Caki2 (cell line): Measurements from ENCODE around the gene PPDPF. TPM values are rescaled to one million over a fixed set of nuclear protein-coding genes. Genes with fewer than 3 reads are reported as not detected.
"Not testable (repeated sequence)": the region's sequence is repeated elsewhere in the genome, so short reads cannot be mapped to it uniquely, and the experiment has no call there.

Source experiments
- DNase-seq: peaks from one replicate; pipeline ENCODE4 v3.0.0-alpha.2; 2015; ENCODE audit warnings: low read depth
- in situ Hi-C: cut with HindIII; loops from 2 replicates; pipeline ENCODE4 v1.10.0; 2016; ENCODE audit warnings: low sequenced_read_pairs, low pct_unique_long_range_greater_than_20kb, mixed read lengths
- total RNA-seq: library from RNA; depleted of rRNA; stranded (reverse); fragments of >200 nt; shearing (Covaris generic); gene quantifications from 2 replicates; pipeline ENCODE4 v1.2.3, GENCODE V29; 2014; ENCODE audit warnings: low replicate concordance

PPDPF gene
- total RNA-seq, 1 experiment from 2014 or later = 103 TPM

GRCh38 chr20:63513207-63513606 is 7.4 kb upstream of the PPDPF start:
- in situ Hi-C loops = no loop called here
- DNase-seq = no peak

GRCh38 chr20:63514520-63514919 is 6.0 kb upstream of the PPDPF start:
- in situ Hi-C loops, DNase-seq: not testable (repeated sequence)

GRCh38 chr20:63517376-63518309 is 2.9 kb upstream of the PPDPF start:
- in situ Hi-C loops = no loop called here
- no peak for DNase-seq

GRCh38 chr20:63518351-63518861 is 2.2 kb upstream of the PPDPF start:
- no peak for DNase-seq
- in situ Hi-C loops = no loop called here

GRCh38 chr20:63518946-63519667 is 1.5 kb upstream of the PPDPF start:
- in situ Hi-C loops = no loop called here
- DNase-seq = no peak

GRCh38 chr20:63519668-63520503 is 679 bp upstream of the PPDPF start:
- in situ Hi-C loops = no loop called here
- DNase-seq = peak; percentile 72

- in situ Hi-C loops = no loop called here
- DNase-seq = peak; percentile 62
Observed at GRCh38 chr20:63520934-63521601, 503 bp downstream of the PPDPF start.

GRCh38 chr20:63521602-63522001 is 1.0 kb downstream of the PPDPF start:
- in situ Hi-C loops = no loop called here
- no peak for DNase-seq

- no peak for DNase-seq
- in situ Hi-C loops = no loop called here
Observed at GRCh38 chr20:63522091-63522868, 1.7 kb downstream of the PPDPF start.

GRCh38 chr20:63522981-63523611 is 2.5 kb downstream of the PPDPF start:
- in situ Hi-C loops = no loop called here

GRCh38 chr20:63525185-63525584 is 4.6 kb downstream of the PPDPF start:
- in situ Hi-C loops = no loop called here
- no peak for DNase-seq

More at GRCh38 chr20:63522981-63523611, 2.5 kb downstream of the PPDPF start:
- DNase-seq = no peak

GRCh38 chr20:63525971-63526370 is 5.4 kb downstream of the PPDPF start:
- in situ Hi-C loops = no loop called here
- peak; percentile 51 for DNase-seq

- in situ Hi-C loops = no loop called here
- no peak for DNase-seq
Observed at GRCh38 chr20:63527184-63527583, 6.6 kb downstream of the PPDPF start.

GRCh38 chr20:63529180-63529860 is 8.8 kb downstream of the PPDPF start:
- in situ Hi-C loops = no loop called here
- no peak for DNase-seq

- in situ Hi-C loops = no loop called here
- DNase-seq = no peak
Observed at GRCh38 chr20:63529861-63530787, 9.6 kb downstream of the PPDPF start.
